ENCODE measurements around the gene MAML3. TPM values are rescaled to one million over a fixed set of nuclear protein-coding genes. Genes with fewer than 3 reads are reported as not detected.

The MAML3 gene
- polyA plus RNA-seq, 1 donor (not counting 4 experiments of a cell fraction or from before 2014, with no cell fraction given): 0.68 TPM

DNA sequence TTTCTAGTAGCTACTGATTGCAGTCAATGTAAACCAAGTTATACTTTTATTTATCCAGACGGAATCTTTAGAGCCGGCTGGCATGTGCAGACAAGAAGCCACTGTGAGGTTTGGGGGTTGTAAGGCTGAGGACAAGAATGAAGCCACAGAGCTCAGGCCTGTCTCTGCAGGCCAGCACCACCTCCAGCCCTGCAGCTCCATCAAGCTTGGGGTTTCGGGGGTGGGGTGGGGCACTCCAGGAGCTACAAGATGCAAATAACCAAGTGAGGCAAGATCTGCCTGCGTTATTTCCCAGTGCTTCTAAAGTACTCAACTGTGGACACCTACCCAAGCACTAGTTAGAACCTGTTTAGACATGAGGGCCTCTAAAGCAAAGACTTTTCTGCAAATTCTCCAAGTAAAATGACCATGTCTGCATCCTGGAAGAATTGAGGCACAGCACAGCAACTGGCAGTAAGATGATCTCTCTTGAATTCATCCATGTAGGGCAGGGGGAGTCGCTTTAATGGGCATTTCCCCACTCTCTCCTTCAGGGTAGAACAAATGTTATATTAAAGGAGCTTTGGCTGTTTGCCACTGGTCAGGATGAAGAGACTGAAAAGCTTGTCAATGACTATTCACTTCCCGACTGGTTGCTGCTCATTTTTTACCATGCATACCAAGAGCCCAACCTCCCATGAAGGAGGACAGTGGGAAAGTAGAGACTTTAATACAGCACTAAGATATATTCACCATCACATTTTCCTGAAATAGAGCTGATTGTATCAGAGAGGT is 265.8 kb downstream of the MAML3 start:
- DNase-seq (ENCODE audit: low read depth, low spot score): peak; percentile 86
- H3K36me3 ChIP-seq (ENCODE audit: control insufficient read depth in 2 of 2, extremely low read depth in 1 of 2, insufficient read depth in 2 of 2, low read length in 2 of 2): no peaks in the 10 kb centered on the region
- H3K27me3 ChIP-seq (ENCODE audit: control insufficient read depth, extremely low read depth, insufficient read depth, low read length): no peaks in the 10 kb centered on the region
- peak overlapping the region; percentile 84 for H3K27ac ChIP-seq (ENCODE audit: control insufficient read depth, insufficient read depth, low read length)
- H3K9me1 ChIP-seq (ENCODE audit: control insufficient read depth, extremely low read depth, insufficient read depth, low read length): no peaks in the 10 kb centered on the region
- H2AFZ ChIP-seq (ENCODE audit: control insufficient read depth, low read length): no peak overlapping the region
- H3K4me3 ChIP-seq (ENCODE audit: control insufficient read depth in 2 of 3, extremely low read depth in 1 of 3, insufficient read depth in 2 of 3, low read depth in 1 of 3, low read length in 3 of 3): peak overlapping the region; percentile 18 to 71 (median 22)
- H3K4me1 ChIP-seq (ENCODE audit: control insufficient read depth, extremely low read depth, insufficient read depth, low read length): peaks cover 40% of the 10 kb centered on the region
- H3K9me3 ChIP-seq (ENCODE audit: control insufficient read depth, low read depth, low read length): no peaks in the 10 kb centered on the region
- peak overlapping the region; percentile 96 for H3K4me2 ChIP-seq (ENCODE audit: control insufficient read depth, extremely low read depth, insufficient read depth, low read depth, low read length)
- peak overlapping the region; percentile 70 for H3K9ac ChIP-seq (ENCODE audit: control insufficient read depth, extremely low read depth, insufficient read depth, low read length)
- no peaks in the 10 kb centered on the region for H3K79me2 ChIP-seq (ENCODE audit: control insufficient read depth, insufficient read depth, low read length)
- TF ChIP-seq, protein P1, sequence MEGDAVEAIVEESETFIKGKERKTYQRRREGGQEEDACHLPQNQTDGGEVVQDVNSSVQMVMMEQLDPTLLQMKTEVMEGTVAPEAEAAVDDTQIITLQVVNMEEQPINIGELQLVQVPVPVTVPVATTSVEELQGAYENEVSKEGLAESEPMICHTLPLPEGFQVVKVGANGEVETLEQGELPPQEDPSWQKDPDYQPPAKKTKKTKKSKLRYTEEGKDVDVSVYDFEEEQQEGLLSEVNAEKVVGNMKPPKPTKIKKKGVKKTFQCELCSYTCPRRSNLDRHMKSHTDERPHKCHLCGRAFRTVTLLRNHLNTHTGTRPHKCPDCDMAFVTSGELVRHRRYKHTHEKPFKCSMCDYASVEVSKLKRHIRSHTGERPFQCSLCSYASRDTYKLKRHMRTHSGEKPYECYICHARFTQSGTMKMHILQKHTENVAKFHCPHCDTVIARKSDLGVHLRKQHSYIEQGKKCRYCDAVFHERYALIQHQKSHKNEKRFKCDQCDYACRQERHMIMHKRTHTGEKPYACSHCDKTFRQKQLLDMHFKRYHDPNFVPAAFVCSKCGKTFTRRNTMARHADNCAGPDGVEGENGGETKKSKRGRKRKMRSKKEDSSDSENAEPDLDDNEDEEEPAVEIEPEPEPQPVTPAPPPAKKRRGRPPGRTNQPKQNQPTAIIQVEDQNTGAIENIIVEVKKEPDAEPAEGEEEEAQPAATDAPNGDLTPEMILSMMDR (optimal IDR thresholded peaks at IDR 0.05 in 1 of 3, IDR thresholded peaks at IDR 0.05 in 1 of 3, conservative IDR thresholded peaks at IDR 0.05 in 1 of 3; ENCODE audit: extremely low read depth in 1 of 3, insufficient read depth in 2 of 3, low read length in 3 of 3): no peak
- no peak for TF ChIP-seq EZH2 (IDR thresholded peaks at IDR 0.05; ENCODE audit: low read length)
- peak; percentile 92 for FAIRE-seq
- H4K20me1 ChIP-seq (ENCODE audit: control insufficient read depth, extremely low read depth, insufficient read depth, low read length): no peaks in the 10 kb centered on the region
- dilution Hi-C loops (cut with MboI; ENCODE audit: extremely low pct_ligation_motif_present, low sequenced_read_pairs): no loop called here

DNA sequence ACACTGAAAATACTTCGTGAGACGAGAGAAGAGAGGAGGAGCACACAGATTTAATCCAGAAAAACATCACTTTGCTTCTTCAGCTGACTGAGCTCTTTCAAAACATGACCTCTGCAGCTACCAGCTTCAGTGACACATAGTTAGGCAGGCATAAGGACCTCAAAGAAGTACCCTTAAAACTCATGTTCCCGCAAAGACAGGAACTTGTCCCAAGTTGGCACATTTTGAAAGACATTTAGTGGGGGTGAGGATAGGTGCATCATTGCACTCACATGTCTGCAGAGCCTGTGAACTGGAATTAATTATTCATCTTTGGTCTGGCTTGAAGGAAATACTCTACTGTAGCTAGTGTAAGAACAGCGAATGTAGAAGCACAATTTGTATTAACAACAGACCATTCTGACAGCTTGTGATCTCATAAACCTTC is 266.6 kb downstream of the MAML3 start:
- no peaks in the 10 kb centered on the region for H3K79me2 ChIP-seq (ENCODE audit: control insufficient read depth, insufficient read depth, low read length)
- no peak for DNase-seq (ENCODE audit: low read depth, low spot score)
- H4K20me1 ChIP-seq (ENCODE audit: control insufficient read depth, extremely low read depth, insufficient read depth, low read length): no peaks in the 10 kb centered on the region
- no peaks in the 10 kb centered on the region for H3K9me3 ChIP-seq (ENCODE audit: control insufficient read depth, low read depth, low read length)
- dilution Hi-C loops (cut with MboI; ENCODE audit: extremely low pct_ligation_motif_present, low sequenced_read_pairs): no loop called here
- TF ChIP-seq EZH2 (IDR thresholded peaks at IDR 0.05; ENCODE audit: low read length): no peak
- TF ChIP-seq, protein P1 (optimal IDR thresholded peaks at IDR 0.05 in 1 of 3, IDR thresholded peaks at IDR 0.05 in 1 of 3, conservative IDR thresholded peaks at IDR 0.05 in 1 of 3; ENCODE audit: extremely low read depth in 1 of 3, insufficient read depth in 2 of 3, low read length in 3 of 3): no peak
- H3K9ac ChIP-seq (ENCODE audit: control insufficient read depth, extremely low read depth, insufficient read depth, low read length): peak overlapping the region; percentile 70
- H3K27me3 ChIP-seq (ENCODE audit: control insufficient read depth, extremely low read depth, insufficient read depth, low read length): no peaks in the 10 kb centered on the region
- H2AFZ ChIP-seq (ENCODE audit: control insufficient read depth, low read length): peak overlapping the region; percentile 75
- H3K4me1 ChIP-seq (ENCODE audit: control insufficient read depth, extremely low read depth, insufficient read depth, low read length): peaks cover 36% of the 10 kb centered on the region
- H3K4me3 ChIP-seq (ENCODE audit: control insufficient read depth in 2 of 3, extremely low read depth in 1 of 3, insufficient read depth in 2 of 3, low read depth in 1 of 3, low read length in 3 of 3): peak overlapping the region; percentile 18 to 72 (median 71)
- FAIRE-seq: peak; percentile 70
- no peaks in the 10 kb centered on the region for H3K36me3 ChIP-seq (ENCODE audit: control insufficient read depth in 2 of 2, extremely low read depth in 1 of 2, insufficient read depth in 2 of 2, low read length in 2 of 2)
- H3K9me1 ChIP-seq (ENCODE audit: control insufficient read depth, extremely low read depth, insufficient read depth, low read length): no peaks in the 10 kb centered on the region
- peak overlapping the region; percentile 84 for H3K27ac ChIP-seq (ENCODE audit: control insufficient read depth, insufficient read depth, low read length)
- H3K4me2 ChIP-seq (ENCODE audit: control insufficient read depth, extremely low read depth, insufficient read depth, low read depth, low read length): peak overlapping the region; percentile 96
